Measurements from ENCODE around the gene GALNTL6. TPM values are rescaled to one million over a fixed set of nuclear protein-coding genes. Genes with fewer than 3 reads are reported as not detected.

GALNTL6 gene
- total RNA-seq, 4 donors from 2014 or later = 0.82 to 0.95 TPM; not detected in 2

DNA sequence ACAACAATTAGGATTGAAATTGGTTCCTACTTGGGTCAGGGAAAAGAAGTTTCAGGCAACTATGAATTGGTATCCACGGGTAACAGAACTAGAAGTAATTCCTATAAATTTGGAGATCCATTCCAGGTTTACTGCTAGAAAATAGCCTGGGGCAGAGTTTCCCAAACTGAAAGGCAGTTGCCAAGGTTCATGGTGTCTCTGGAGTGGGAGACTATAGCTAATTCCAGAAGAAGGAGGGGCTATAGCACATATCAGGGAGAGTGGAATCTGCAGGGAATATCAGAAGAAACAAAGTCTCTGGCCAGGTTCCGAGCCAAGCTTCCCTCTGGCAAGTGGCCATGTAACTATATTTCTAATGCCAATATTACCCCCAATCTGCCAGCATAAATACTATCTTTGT is 166.3 kb downstream of the GALNTL6 start:
- intact Hi-C loops (cut with DNase I; ENCODE audit: low total_unique reads) (no loop called here), in situ Hi-C loops (cut with MboI; ENCODE audit: low pct_ligation_motif_present in 1 of 4, low pct_unique_long_range_greater_than_20kb in 1 of 4, low sequenced_read_pairs in 3 of 4) (no loop called here)
- Histone ChIP-seq H3K27ac (no peak overlapping the region), H3K4me1 (peaks cover 0 to 3% (median 0%) of the 10 kb centered on the region in 4 donors), H3K36me3 (no peaks in the 10 kb centered on the region), H3K9me3 (no peaks in the 10 kb centered on the region), H3K4me3 (no peak overlapping the region), H3K27me3 (no peaks in the 10 kb centered on the region)
- no peak for DNase-seq
- TF ChIP-seq POLR2AphosphoS5 (IDR thresholded peaks at IDR 0.05) = no peak
- no peak for TF ChIP-seq CTCF (IDR thresholded peaks at IDR 0.05)
- TF ChIP-seq EP300 (IDR thresholded peaks at IDR 0.05; ENCODE audit: low read depth) = no peak
- TF ChIP-seq POLR2A (IDR thresholded peaks at IDR 0.05) = no peak
- 40 to 49% methylated on average over 2 of the region's 2 CpGs for WGBS, 2 donors (ENCODE audit: low coverage in 1 of 2)

DNA sequence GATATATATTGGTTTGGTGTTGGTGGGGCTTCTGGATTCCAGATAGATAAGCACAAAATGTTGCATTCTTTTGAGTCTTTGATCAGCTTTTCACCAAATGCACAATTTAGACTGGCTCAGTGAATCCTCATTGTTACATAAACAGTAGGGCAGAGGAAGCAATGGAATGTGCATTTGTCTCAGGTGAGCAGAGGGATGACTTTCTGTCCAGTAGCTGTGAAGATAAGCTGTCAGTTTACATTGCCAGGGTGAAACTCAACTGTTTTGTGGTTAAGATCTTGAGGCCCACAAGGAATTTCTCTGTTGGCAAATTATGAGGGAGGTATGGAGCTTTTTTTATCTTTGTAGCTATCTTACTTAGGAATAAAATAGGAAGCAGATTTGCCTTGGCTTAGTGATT is 168.0 kb downstream of the GALNTL6 start:
- intact Hi-C loops (cut with DNase I; ENCODE audit: low total_unique reads) = no loop called here
- TF ChIP-seq EP300 (IDR thresholded peaks at IDR 0.05; ENCODE audit: low read depth) (no peak), POLR2A (IDR thresholded peaks at IDR 0.05) (no peak), CTCF (IDR thresholded peaks at IDR 0.05) (no peak), POLR2AphosphoS5 (IDR thresholded peaks at IDR 0.05) (no peak)
- in situ Hi-C loops (cut with MboI; ENCODE audit: low pct_ligation_motif_present in 1 of 4, low pct_unique_long_range_greater_than_20kb in 1 of 4, low sequenced_read_pairs in 3 of 4) = no loop called here

DNA sequence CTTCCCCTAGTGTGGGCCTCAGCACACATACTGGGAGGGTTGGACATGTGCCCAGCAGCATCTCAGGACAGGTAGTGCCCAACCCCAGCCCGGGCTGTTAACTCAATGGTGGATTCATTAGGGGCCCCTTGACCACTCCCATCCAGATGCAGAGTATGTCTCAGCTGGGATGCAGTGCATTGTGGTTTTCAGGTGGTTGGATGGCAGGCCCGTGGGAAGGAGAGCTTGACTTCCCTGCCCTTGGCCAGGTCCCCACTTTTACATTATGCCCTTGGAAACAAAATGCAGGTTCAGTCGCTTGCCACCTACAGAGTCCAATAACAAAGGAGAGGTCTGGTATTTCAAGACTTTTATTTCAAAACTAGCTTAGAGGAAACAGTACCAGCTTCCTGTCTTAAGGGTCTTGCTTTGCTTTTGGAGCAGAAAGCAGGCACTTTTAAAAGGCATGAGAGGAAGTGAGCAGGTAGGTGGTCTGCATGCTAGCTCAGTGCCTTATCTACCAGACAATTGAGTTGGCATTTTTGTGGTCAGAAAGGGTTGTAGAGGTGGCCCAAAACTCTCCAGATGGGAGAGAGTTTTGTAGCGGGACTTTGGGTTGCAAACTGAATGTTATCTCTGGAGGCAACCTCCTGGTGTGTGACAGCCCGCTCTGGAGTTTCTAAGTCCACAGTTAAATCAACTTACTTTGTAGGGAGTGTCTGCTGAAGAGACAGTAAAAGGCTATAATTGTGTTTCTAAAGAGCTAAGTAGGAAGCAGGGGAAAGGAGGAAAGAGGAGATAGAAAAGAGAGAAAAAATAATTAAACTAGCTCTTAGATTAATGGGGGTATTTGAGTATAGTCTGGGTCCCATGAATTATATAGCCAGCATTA is 171.0 kb downstream of the GALNTL6 start:
- DNase-seq = no peak
- Histone ChIP-seq H3K27ac (no peak overlapping the region), H3K9me3 (no peaks in the 10 kb centered on the region), H3K27me3 (no peaks in the 10 kb centered on the region), H3K4me3 (no peak overlapping the region), H3K4me1 (peaks cover 0 to 3% (median 0%) of the 10 kb centered on the region in 4 donors), H3K36me3 (no peaks in the 10 kb centered on the region)
- in situ Hi-C loops (cut with MboI; ENCODE audit: low pct_ligation_motif_present in 1 of 4, low pct_unique_long_range_greater_than_20kb in 1 of 4, low sequenced_read_pairs in 3 of 4) (no loop called here), intact Hi-C loops (cut with DNase I; ENCODE audit: low total_unique reads) (no loop called here)
- TF ChIP-seq EP300 (IDR thresholded peaks at IDR 0.05; ENCODE audit: low read depth) = no peak
- TF ChIP-seq POLR2A (IDR thresholded peaks at IDR 0.05) = no peak
- no peak for TF ChIP-seq POLR2AphosphoS5 (IDR thresholded peaks at IDR 0.05)
- TF ChIP-seq CTCF (IDR thresholded peaks at IDR 0.05) = no peak
- 66 to 100% methylated on average over 1 to 5 of the region's 5 CpGs for WGBS, 2 donors (ENCODE audit: low coverage in 1 of 2)

More for the DNA sequence above, 168.0 kb downstream of the GALNTL6 start:
- H3K4me1 ChIP-seq = peaks cover 0 to 3% (median 0%) of the 10 kb centered on the region in 4 donors
- no peak overlapping the region for H3K4me3 ChIP-seq
- H3K27ac ChIP-seq = no peak overlapping the region
- no peak for DNase-seq
- no peaks in the 10 kb centered on the region for H3K27me3 ChIP-seq
- no peaks in the 10 kb centered on the region for H3K36me3 ChIP-seq
- no peaks in the 10 kb centered on the region for H3K9me3 ChIP-seq

GRCh38 chr4:171985129-171985528 is 171.9 kb downstream of the GALNTL6 start:
- DNase-seq = no peak
- Histone ChIP-seq H3K27me3 (no peaks in the 10 kb centered on the region), H3K27ac (no peak overlapping the region), H3K9me3 (no peaks in the 10 kb centered on the region), H3K4me1 (peaks cover 0 to 3% (median 0%) of the 10 kb centered on the region in 4 donors), H3K36me3 (no peaks in the 10 kb centered on the region), H3K4me3 (no peak overlapping the region)
- WGBS, 2 donors (ENCODE audit: low coverage in 1 of 2) = 11 to 33% methylated on average over 2 of the region's 2 CpGs
- in situ Hi-C loops (cut with MboI; ENCODE audit: low pct_ligation_motif_present in 1 of 4, low pct_unique_long_range_greater_than_20kb in 1 of 4, low sequenced_read_pairs in 3 of 4) = no loop called here
- TF ChIP-seq POLR2A (IDR thresholded peaks at IDR 0.05) = no peak
- no peak for TF ChIP-seq EP300 (IDR thresholded peaks at IDR 0.05; ENCODE audit: low read depth)
- no peak for TF ChIP-seq POLR2AphosphoS5 (IDR thresholded peaks at IDR 0.05)
- TF ChIP-seq CTCF (IDR thresholded peaks at IDR 0.05) = no peak
- intact Hi-C loops (cut with DNase I; ENCODE audit: low total_unique reads) = no loop called here
